Umbilical cord (tissue), 2 donors: ENCODE data around the gene TNFRSF6B. TPM values are rescaled to one million over a fixed set of nuclear protein-coding genes. Genes with fewer than 3 reads are reported as not detected.
A peak's percentile ranks its signal among the peaks of the same experiment; 100 is the strongest.
"Not testable (repeated sequence)": the region's sequence is repeated elsewhere in the genome, so short reads cannot be mapped to it uniquely, and the experiment has no call there.

ENCODE experiments used
- DNase-seq: peaks from one replicate; pipeline ENCODE4 v3.0.0-alpha.2; 2015; ENCODE audit warnings: low spot score
- total RNA-seq: library from RNA; depleted of rRNA; stranded (reverse); fragments of >200 nt; gene quantifications from one replicate; pipeline ENCODE4 v1.2.3, GENCODE V29; 2014; ENCODE audit warnings: low replicate concordance; ENCODE audit not compliant: insufficient read depth

Gene TNFRSF6B
- total RNA-seq, 1 donor from 2014 or later: not detected

GRCh38 chr20:63661959-63662812 is 34.3 kb upstream of the TNFRSF6B start:
- no peak for DNase-seq

- DNase-seq: no peak
These were observed 33.7 kb upstream of the TNFRSF6B start for GRCh38 chr20:63662813-63663189.

GRCh38 chr20:63663332-63664066 is 33.0 kb upstream of the TNFRSF6B start:
- DNase-seq: no peak

- DNase-seq: no peak
These were observed 32.2 kb upstream of the TNFRSF6B start for GRCh38 chr20:63664143-63664851.

GRCh38 chr20:63664861-63665594 is 31.4 kb upstream of the TNFRSF6B start:
- DNase-seq: peak; percentile 55

GRCh38 chr20:63665708-63666107 is 30.7 kb upstream of the TNFRSF6B start:
- DNase-seq: no peak

- DNase-seq: no peak
These were observed 28.6 kb upstream of the TNFRSF6B start for GRCh38 chr20:63667858-63668257.

GRCh38 chr20:63668351-63668750 is 28.1 kb upstream of the TNFRSF6B start:
- no peak for DNase-seq

GRCh38 chr20:63671695-63672094 is 24.8 kb upstream of the TNFRSF6B start:
- DNase-seq: not testable (repeated sequence)

- no peak for DNase-seq
These were observed 23.8 kb upstream of the TNFRSF6B start for GRCh38 chr20:63672666-63673065.

GRCh38 chr20:63673951-63674350 is 22.5 kb upstream of the TNFRSF6B start:
- DNase-seq: no peak

- DNase-seq: no peak
These were observed 20.6 kb upstream of the TNFRSF6B start for GRCh38 chr20:63675681-63676368.

GRCh38 chr20:63678071-63678470 is 18.4 kb upstream of the TNFRSF6B start:
- no peak for DNase-seq

GRCh38 chr20:63678667-63679465 is 17.6 kb upstream of the TNFRSF6B start:
- no peak for DNase-seq

- no peak for DNase-seq
These were observed 16.6 kb upstream of the TNFRSF6B start for GRCh38 chr20:63679799-63680305.

GRCh38 chr20:63680427-63680826 is 16.0 kb upstream of the TNFRSF6B start:
- no peak for DNase-seq

- DNase-seq: no peak
These were observed 15.4 kb upstream of the TNFRSF6B start for GRCh38 chr20:63680857-63681608.

- no peak for DNase-seq
These were observed 14.8 kb upstream of the TNFRSF6B start for GRCh38 chr20:63681609-63682142.
